Caco-2 (cell line): ENCODE data around the gene ZW10. TPM values are rescaled to one million over a fixed set of nuclear protein-coding genes. Genes with fewer than 3 reads are reported as not detected.

Source experiments
- BruUV-seq: library from RNA; stranded (reverse); fragments of 400-500 nt; replicated peaks from 2 replicates; lab custom pipeline; 2021; lab: Mats Ljungman, UMichigan
- CTCF ChIA-PET: fragments of 300-600 bp; sonication (Branson Sonifier 250); formaldehyde crosslinking; loops from one replicate; lab custom pipeline; 2022; ENCODE audit warnings: antibody characterized with exemption; lab: Charles Lee
- POLR2A ChIA-PET: fragments of 300-600 bp; sonication (Branson Sonifier 250); formaldehyde crosslinking; loops from one replicate; lab custom pipeline; 2022; ENCODE audit warnings: antibody characterized with exemption; lab: Charles Lee
- DNase-seq, 2 experiments: peaks; one replicate each; pipeline versions ENCODE4 v3.0.0 to v3.0.0-alpha.2; 2020 to 2022
- H3K27me3 ChIP-seq: replicated peaks from 2 replicates; pipeline ENCODE4 v1.6.0; 2011; ENCODE audit warnings: low read length; ENCODE audit not compliant: control insufficient read depth, insufficient read depth
- H3K36me3 ChIP-seq: 2 replicates; pipeline ENCODE4 v1.5.1; 2011; ENCODE audit warnings: low read length; ENCODE audit not compliant: control insufficient read depth, insufficient read depth
- H3K4me1 ChIP-seq: fragments of 250-450 bp; sonication (Bioruptor Pico); 2 replicates; pipeline ENCODE4 v1.5.1; 2020; ENCODE audit warnings: mild to moderate bottlenecking
- H3K4me3 ChIP-seq: 2 replicates; pipeline ENCODE4 v1.5.1; 2011; ENCODE audit warnings: low read depth, mild to moderate bottlenecking, control low read depth, low read length
- H3K9me3 ChIP-seq: fragments of 250-450 bp; sonication (Bioruptor Pico); 2 replicates; pipeline ENCODE4 v1.5.1; 2020; ENCODE audit warnings: mild to moderate bottlenecking, moderate library complexity
- H3K27ac Mint-ChIP-seq: one replicate; pipeline ENCODE4 v1.8.0; 2022; ENCODE audit warnings: mixed read lengths; ENCODE audit not compliant: unreplicated experiment
- H3K27me3 Mint-ChIP-seq: one replicate; pipeline ENCODE4 v1.8.0; 2022; ENCODE audit warnings: mixed read lengths; ENCODE audit not compliant: insufficient read depth, unreplicated experiment
- H3K36me3 Mint-ChIP-seq: one replicate; pipeline ENCODE4 v1.8.0; 2022; ENCODE audit warnings: mild to moderate bottlenecking, mixed read lengths; ENCODE audit not compliant: insufficient read depth, unreplicated experiment
- H3K4me1 Mint-ChIP-seq: one replicate; pipeline ENCODE4 v1.8.0; 2022; ENCODE audit warnings: low read depth, mixed read lengths; ENCODE audit not compliant: unreplicated experiment
- H3K4me3 Mint-ChIP-seq: one replicate; pipeline ENCODE4 v1.8.0; 2022; ENCODE audit warnings: mild to moderate bottlenecking, moderate library complexity, mixed read lengths; ENCODE audit not compliant: unreplicated experiment
- H3K9me3 Mint-ChIP-seq: one replicate; pipeline ENCODE4 v1.8.0; 2022; ENCODE audit warnings: mixed read lengths; ENCODE audit not compliant: unreplicated experiment
- CTCF ChIP-seq, 2 experiments: fragments of 200-600 bp in 1 of 2; IDR thresholded peaks; 1 replicate in 1 of 2; 2 replicates in 1 of 2; pipeline versions ENCODE4 v1.5.1 to v1.8.0; 2011 to 2022; ENCODE audit warnings: antibody characterized with exemption in 1 of 2, control low read depth in 1 of 2, inconsistent platforms in 1 of 2, low read depth in 1 of 2, low read length in 1 of 2, mild to moderate bottlenecking in 1 of 2, moderate library complexity in 1 of 2; ENCODE audit not compliant: insufficient read depth in 1 of 2, severe bottlenecking in 1 of 2, unreplicated experiment in 1 of 2
- intact Hi-C: fragments of 100-400 bp; cut with micrococcal nuclease; formaldehyde crosslinking; loops from one replicate; pipeline ENCODE4 v1.10.0; 2022; ENCODE audit not compliant: unreplicated experiment
- total RNA-seq: library from RNA; stranded (reverse); gene quantifications from 2 replicates; pipeline ENCODE4 v1.2.3, GENCODE V29; 2022

Gene ZW10
- total RNA-seq, 1 experiment from 2014 or later: 43.1 TPM

DNA sequence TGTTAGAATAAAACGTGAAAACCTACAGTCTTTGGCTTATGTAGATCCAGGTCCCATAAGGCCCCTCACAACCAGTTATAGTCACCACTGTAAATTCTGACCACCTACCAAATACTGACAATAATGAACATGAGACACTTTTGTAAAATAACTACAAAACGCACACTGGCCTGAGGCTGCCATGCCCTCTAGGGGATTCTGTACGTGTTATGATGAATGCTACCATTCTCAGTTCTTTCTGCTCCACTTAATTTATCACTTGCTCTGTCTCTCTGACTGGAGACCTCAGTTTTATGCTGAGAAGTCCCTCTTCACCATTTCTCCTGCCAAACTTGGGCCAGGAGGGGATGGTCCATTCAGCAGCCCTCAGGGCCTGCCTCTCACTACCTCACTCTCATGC, 48.7 kb downstream of the ZW10 start:
- Mint-ChIP-seq H3K27ac (peak overlapping the region; percentile 79), H3K4me3 (no peak overlapping the region), H3K36me3 (no peaks in the 10 kb centered on the region), H3K4me1 (peaks cover 66% of the 10 kb centered on the region), H3K9me3 (peaks cover 20% of the 10 kb centered on the region), H3K27me3 (no peaks in the 10 kb centered on the region)
- POLR2A ChIA-PET: interaction anchor here (0.6 kb wide), 1 partner anchor 10 kb away, joined by 4 read pairs; no protein-coding TSS in a partner anchor
- no peak overlapping the region for H3K4me3 ChIP-seq
- BruUV-seq: no TSS peak
- intact Hi-C loops: no loop called here
- H3K36me3 ChIP-seq: no peaks in the 10 kb centered on the region
- TF ChIP-seq CTCF (IDR thresholded peaks at IDR 0.05; ENCODE audit: insufficient read depth in 1 of 2, low read depth in 1 of 2, low read length in 1 of 2, severe bottlenecking in 1 of 2, unreplicated experiment in 1 of 2): no peak
- no peak for DNase-seq
- CTCF ChIA-PET: interaction anchor here (0.6 to 1.8 kb wide), 5 partner anchors 80 to 411 kb away, joined by 3 to 14 read pairs (median 4); partner anchors contain the start of gene TTC12
- no peaks in the 10 kb centered on the region for H3K27me3 ChIP-seq
- H3K4me1 ChIP-seq: peaks cover 73% of the 10 kb centered on the region
- H3K9me3 ChIP-seq: no peaks in the 10 kb centered on the region

- H3K9me3 ChIP-seq: no peaks in the 10 kb centered on the region
- Mint-ChIP-seq H3K27me3 (no peaks in the 10 kb centered on the region), H3K4me3 (no peak overlapping the region), H3K4me1 (peaks cover 57% of the 10 kb centered on the region), H3K36me3 (no peaks in the 10 kb centered on the region), H3K27ac (peak overlapping the region; percentile 66), H3K9me3 (peaks cover 20% of the 10 kb centered on the region)
- BruUV-seq: no TSS peak
- no peaks in the 10 kb centered on the region for H3K27me3 ChIP-seq
- ChIA-PET CTCF (no interaction called here), POLR2A (no interaction called here)
- DNase-seq: no peak
- intact Hi-C loops: no loop called here
- no peaks in the 10 kb centered on the region for H3K36me3 ChIP-seq
- TF ChIP-seq CTCF (IDR thresholded peaks at IDR 0.05; ENCODE audit: insufficient read depth in 1 of 2, low read depth in 1 of 2, low read length in 1 of 2, severe bottlenecking in 1 of 2, unreplicated experiment in 1 of 2): no peak
- no peak overlapping the region for H3K4me3 ChIP-seq
- peaks cover 63% of the 10 kb centered on the region for H3K4me1 ChIP-seq
Measured at GRCh38 chr11:113723787-113724186, 49.7 kb downstream of the ZW10 start.

DNA sequence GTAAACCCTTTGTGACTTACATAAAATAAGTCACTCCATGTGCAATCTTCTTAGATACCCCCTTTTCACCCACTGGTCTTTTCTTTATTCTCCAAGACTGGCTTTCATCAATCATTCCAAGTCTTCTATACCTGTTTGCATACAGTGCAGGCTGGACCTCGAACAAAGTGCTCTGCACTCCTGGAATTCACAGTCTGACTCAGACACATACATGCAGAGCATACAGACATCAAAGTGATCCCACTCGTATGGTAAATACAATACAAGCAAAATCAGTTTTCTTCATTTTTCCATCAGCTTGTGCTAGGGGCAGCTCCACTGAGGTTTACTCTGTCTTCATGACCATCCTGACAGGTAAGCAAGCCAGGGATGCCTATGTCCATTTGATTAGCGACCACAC, 50.6 kb downstream of the ZW10 start:
- ChIA-PET POLR2A (interaction anchor here (0.6 kb wide), 1 partner anchor 408 kb away, joined by 3 read pairs; the partner anchor contains the start of gene TTC12), CTCF (no interaction called here)
- no peak for TF ChIP-seq CTCF (IDR thresholded peaks at IDR 0.05; ENCODE audit: insufficient read depth in 1 of 2, low read depth in 1 of 2, low read length in 1 of 2, severe bottlenecking in 1 of 2, unreplicated experiment in 1 of 2)
- no peaks in the 10 kb centered on the region for H3K27me3 Mint-ChIP-seq
- H3K4me3 Mint-ChIP-seq: no peak overlapping the region
- Histone ChIP-seq H3K36me3 (no peaks in the 10 kb centered on the region), H3K4me1 (peaks cover 55% of the 10 kb centered on the region), H3K27me3 (no peaks in the 10 kb centered on the region), H3K9me3 (no peaks in the 10 kb centered on the region), H3K4me3 (no peak overlapping the region)
- peaks cover 53% of the 10 kb centered on the region for H3K4me1 Mint-ChIP-seq
- intact Hi-C loops: no loop called here
- H3K9me3 Mint-ChIP-seq: peaks cover 20% of the 10 kb centered on the region
- H3K27ac Mint-ChIP-seq: peak overlapping the region; percentile 66
- DNase-seq: no peak
- no TSS peak for BruUV-seq
- H3K36me3 Mint-ChIP-seq: no peaks in the 10 kb centered on the region
